GM08714 (cell line): ENCODE results near the gene TMEM169.
A peak's percentile ranks its signal among the peaks of the same experiment; 100 is the strongest.

Experiments used
- H3K4me3 ChIP-seq: fragments of 200-500 bp; sonication (Bioruptor generic); 2 replicates; pipeline ENCODE4 v1.5.1; 2014; ENCODE audit warnings: mild to moderate bottlenecking, low read length, inconsistent platforms
- ZNF274 ChIP-seq: IDR thresholded peaks from 2 replicates; pipeline ENCODE4 v1.6.1; 2012; ENCODE audit warnings: mild to moderate bottlenecking, low read depth, low read length

Gene TMEM169

DNA sequence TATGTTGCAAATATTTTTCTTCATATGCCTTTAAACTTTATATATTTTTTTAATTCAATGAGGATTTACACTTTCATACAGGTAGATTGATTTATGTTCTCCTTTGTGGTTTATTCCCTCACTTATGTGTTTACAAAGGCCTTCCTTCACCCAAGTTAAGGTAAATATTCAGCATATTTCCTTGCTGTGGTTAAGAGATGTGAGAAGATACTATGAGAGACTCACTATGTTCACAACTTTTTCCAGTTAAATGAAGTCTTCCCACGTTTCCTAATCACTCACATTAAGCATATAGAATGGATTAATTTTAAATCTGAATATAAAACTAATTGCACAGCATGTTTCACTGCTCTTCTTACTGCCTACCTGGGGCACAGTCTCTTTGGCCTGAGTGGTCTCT lies 707 bp upstream of the TMEM169 start:
- H3K4me3 ChIP-seq, result peak overlapping the region; percentile 99
- no peak for TF ChIP-seq ZNF274

DNA sequence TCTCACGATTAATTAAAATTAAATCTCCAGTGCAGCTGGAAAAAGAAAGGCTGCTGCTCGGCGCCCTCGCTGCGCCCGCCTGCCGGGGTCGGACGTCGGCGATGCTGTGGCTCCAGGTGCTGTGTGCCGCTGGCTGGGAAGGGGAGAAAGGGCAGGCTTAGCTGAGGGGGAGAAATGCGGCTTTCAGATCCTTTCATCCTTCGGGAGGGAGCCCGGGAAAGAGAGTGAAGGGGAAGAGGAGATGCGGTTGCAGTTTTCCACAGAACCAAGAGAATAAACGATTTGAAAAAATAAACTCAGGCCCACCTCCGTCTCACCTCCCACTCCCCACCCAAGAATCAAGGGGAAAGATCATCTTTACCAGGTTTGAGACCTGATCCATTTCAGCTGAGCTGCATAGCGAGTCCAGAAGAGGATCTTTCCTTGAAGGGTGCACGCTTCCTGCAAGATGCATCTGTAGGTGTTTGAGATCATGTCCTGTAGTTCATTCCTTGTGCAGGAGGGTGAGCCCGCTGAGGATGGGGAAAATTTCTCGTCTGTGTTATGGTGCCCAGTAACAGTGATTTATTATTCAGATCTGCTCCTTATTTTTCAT lies 495 bp downstream of the TMEM169 start:
- TF ChIP-seq ZNF274, result no peak
- peak overlapping the region; percentile 99 for H3K4me3 ChIP-seq

DNA sequence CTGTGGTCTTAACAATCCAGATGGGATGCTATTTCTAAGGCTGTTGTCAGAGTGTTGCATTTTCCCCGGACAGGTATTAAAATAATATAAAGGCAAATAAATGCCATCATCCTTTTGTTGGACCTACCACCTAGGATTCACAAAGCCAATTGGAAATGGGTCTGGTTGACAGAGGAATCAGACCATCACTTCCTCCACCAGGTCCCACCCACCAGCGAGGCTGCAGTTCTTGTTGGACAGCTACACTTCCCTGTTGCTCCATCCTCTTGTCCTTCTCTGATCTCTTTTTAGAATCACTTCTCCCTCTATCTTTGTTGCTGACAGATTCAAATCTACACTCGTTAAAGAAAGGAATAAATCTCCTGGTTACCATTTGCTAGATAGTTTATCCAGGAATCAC lies 1.1 kb downstream of the TMEM169 start:
- H3K4me3 ChIP-seq, result no peak overlapping the region; the same call in 1 of the 2 replicates
- TF ChIP-seq ZNF274, result no peak

GRCh38 chr2:216083464-216084281 lies 2.0 kb downstream of the TMEM169 start:
- TF ChIP-seq ZNF274, result no peak
- H3K4me3 ChIP-seq, result no peak overlapping the region

DNA sequence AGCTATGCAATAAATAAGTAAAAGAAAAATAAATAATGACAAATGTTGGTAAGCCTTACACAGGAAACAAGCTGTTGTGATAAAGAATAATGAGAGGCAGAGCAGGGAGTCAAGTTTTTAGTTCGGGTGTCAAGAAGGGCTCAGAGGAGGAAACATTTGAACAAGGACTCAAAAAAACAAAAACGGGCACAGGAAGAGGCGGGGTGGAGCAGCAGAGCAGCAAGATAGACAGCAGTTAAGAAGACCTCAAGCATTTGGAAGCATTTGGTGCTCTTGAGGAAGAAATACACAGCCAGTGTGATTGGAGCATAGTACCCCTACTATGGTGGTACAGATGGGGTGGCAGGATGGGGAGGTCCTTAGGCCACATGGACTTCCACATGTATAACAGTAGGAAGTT lies 2.8 kb downstream of the TMEM169 start:
- H3K4me3 ChIP-seq, result no peak overlapping the region
- TF ChIP-seq ZNF274, result no peak

- TF ChIP-seq ZNF274, result no peak
- no peak overlapping the region for H3K4me3 ChIP-seq
Observed at GRCh38 chr2:216086207-216086893, 4.6 kb downstream of the TMEM169 start.

DNA sequence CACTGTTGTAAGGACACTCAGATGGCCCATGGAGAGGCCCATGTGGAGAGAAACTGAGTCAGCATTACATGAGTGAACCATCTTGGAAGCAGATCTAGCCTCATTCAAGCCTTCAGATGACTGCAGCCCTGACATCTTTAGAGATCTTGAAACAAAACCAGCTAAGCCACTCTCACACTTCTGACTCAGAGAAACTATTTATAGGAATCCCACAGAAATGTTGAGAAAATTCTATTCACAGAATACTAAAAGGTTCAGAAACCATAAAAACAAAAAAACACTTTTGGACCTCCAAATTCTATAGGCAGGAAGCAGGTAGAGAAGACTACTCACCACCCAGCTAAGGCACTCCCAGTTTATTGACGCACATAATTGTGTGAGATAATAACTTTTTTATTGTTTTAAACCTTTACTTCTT lies 8.7 kb downstream of the TMEM169 start:
- TF ChIP-seq ZNF274, result no peak
- no peak overlapping the region; the same call in 1 of the 2 replicates for H3K4me3 ChIP-seq

- TF ChIP-seq ZNF274, result no peak
Observed at GRCh38 chr2:216092646-216093045, 10.9 kb downstream of the TMEM169 start.

GRCh38 chr2:216094701-216095100 lies 13.0 kb downstream of the TMEM169 start:
- H3K4me3 ChIP-seq, result no peak overlapping the region
- TF ChIP-seq ZNF274, result no peak

More at GRCh38 chr2:216092646-216093045, 10.9 kb downstream of the TMEM169 start:
- no peak overlapping the region for H3K4me3 ChIP-seq

DNA sequence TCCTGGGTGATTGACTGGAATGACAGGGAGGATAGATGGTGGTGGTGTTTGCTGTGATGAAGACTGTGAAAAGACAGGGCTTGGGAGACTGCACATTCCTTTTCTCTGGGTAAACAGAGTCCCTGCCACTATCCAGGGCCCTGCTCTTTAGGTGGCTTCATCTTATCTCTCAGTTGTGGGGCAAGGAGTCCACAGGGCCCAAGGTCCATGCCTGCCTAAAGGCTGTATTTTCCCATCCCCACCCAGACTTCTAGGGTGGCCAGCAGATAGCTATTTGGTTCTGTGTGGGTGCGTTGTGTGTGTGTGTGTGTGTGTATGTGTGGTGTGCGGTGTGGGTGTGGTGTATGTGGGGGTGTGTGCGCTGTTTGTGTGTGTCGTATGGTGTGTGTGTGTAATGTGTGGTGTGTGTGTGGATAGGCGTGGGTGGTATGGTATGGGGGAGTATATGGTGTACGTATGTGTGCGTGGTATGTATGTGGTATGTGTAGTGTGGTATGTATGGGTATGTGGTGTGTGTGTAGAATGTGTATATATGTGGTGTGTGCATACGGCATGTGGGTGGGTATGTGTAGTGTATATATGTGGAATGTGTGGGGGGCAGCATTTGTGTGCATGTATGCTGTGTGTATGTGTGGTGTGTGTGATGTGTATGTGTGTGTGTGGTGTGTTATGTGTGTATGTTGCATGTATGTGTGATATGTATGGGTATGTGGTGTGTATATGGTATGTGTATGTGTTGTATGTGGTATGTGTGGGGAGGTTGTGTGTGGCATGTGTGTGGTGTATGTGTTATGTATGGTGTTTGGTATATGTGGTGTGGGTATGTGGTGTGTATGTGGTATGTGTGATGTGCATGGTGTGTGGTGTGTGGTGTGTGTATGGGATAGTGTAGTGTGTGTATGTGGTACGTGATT lies 17.0 kb downstream of the TMEM169 start:
- H3K4me3 ChIP-seq, result no peak overlapping the region
- no peak for TF ChIP-seq ZNF274

DNA sequence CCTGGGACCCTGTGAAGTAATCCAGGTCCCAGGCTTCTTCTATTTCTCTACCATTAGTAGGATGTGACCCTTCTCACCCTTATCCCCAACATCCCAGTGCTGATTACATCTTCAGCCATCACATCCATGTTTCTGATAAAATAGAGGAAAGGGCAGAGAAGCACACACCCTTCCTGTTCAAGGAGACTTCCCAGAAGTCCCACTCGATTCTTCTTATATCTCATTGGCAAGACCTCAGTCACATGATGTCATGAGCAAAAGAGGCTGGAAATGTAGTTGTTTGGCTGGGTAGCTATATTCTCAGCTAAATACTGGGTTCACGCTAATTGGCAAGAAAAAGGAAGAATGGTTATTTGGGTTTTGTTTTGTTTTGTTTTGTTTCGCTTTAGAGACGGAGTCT lies 19.4 kb downstream of the TMEM169 start:
- no peak for TF ChIP-seq ZNF274
- no peak overlapping the region for H3K4me3 ChIP-seq

DNA sequence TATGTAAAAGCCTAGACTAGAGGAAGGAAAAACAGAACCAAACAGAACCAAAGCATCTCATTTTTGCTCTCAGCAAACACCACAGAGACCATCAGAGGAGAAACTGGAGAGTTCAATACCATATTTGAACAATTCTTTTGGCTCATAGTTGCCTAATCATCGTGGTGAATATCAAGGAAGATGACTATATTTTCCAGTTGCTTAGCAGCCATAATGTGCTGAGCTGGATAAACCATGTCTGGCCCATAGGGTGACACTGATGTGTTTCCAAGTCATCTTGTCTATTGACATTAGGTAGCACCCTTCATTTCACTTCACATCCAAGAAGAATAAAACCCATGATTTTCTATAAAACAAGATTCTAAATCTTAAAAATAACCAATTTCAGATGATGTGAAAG lies 21.5 kb downstream of the TMEM169 start:
- no peak overlapping the region for H3K4me3 ChIP-seq
- no peak for TF ChIP-seq ZNF274

GRCh38 chr2:216104691-216105090 lies 23.0 kb downstream of the TMEM169 start:
- H3K4me3 ChIP-seq, result no peak overlapping the region
- no peak for TF ChIP-seq ZNF274

DNA sequence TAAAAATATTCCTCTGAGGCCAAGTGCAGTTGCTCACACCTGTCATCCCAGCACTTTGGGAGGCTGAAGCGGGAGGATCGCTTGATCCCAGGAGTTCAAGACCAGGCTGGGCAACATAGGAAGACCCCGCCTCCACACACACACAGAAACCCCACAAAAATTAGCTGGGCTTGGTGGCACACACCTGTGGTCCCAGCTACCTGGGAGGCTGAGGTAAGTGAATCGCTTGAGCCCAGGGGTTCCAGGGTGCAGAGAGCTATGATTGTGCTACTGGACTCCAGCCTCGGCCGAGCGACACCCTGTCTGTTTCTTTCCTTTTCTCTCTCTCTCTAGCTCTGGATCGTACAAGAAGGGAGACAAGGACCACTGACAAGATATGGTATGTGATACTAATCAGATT lies 25.6 kb downstream of the TMEM169 start:
- no peak for TF ChIP-seq ZNF274
- no peak overlapping the region for H3K4me3 ChIP-seq
